ENCODE data around the gene HMGCS2.

Gene HMGCS2

DNA sequence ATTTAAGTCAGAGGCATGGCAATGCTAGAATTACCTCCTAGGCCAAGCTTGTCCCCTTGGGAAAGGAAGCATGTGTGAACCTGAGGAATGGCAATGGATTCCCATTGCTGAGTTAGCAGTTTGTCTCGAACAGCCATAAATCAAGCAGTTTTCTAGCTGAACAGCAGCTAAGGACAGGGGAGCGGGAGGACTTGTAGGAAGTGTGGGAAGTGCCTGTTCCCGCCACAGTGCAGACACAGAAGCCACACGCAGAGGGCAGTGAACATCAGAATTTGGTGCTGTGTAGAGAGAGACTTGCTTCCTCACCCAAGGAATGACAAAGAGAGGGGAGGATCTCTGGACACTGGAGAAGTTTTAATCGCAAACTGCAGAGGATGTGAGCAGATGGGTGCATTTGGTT lies 53.2 kb downstream of the HMGCS2 start:
- Histone ChIP-seq H3K36me3 (ENCODE audit: insufficient read depth, low read length) (peaks cover 5% of the 10 kb centered on the region; the same call in 1 of the 2 replicates), H3K9me2 (ENCODE audit: low read depth, low read length) (no peaks in the 10 kb centered on the region), H2AFZ (ENCODE audit: low read length) (no peak overlapping the region), H3K9me3 (ENCODE audit: low read length) (no peaks in the 10 kb centered on the region), H3K9ac (ENCODE audit: low read length) (no peak overlapping the region), H3K27ac (ENCODE audit: low read depth, low read length, poor library complexity, severe bottlenecking) (no peak overlapping the region), H3F3A (ENCODE audit: insufficient read depth, low read length) (no peaks in the 10 kb centered on the region), H3K27me3 (ENCODE audit: insufficient read depth, low read length) (no peaks in the 10 kb centered on the region), H3K4me1 (ENCODE audit: insufficient read depth, low read length, severe bottlenecking) (peaks cover 23% of the 10 kb centered on the region), H4K20me1 (ENCODE audit: insufficient read depth, low read length) (no peaks in the 10 kb centered on the region), H3K4me3 (ENCODE audit: low read depth, low read length, poor library complexity, severe bottlenecking) (no peak overlapping the region), H3K79me2 (ENCODE audit: insufficient read depth, low read length) (peaks cover 47% of the 10 kb centered on the region), H3K4me2 (ENCODE audit: low read length) (no peak overlapping the region)
- no peak for TF ChIP-seq EZH2 (IDR thresholded peaks at IDR 0.05; ENCODE audit: borderline replicate concordance, low read length)
- TF ChIP-seq, protein P1, sequence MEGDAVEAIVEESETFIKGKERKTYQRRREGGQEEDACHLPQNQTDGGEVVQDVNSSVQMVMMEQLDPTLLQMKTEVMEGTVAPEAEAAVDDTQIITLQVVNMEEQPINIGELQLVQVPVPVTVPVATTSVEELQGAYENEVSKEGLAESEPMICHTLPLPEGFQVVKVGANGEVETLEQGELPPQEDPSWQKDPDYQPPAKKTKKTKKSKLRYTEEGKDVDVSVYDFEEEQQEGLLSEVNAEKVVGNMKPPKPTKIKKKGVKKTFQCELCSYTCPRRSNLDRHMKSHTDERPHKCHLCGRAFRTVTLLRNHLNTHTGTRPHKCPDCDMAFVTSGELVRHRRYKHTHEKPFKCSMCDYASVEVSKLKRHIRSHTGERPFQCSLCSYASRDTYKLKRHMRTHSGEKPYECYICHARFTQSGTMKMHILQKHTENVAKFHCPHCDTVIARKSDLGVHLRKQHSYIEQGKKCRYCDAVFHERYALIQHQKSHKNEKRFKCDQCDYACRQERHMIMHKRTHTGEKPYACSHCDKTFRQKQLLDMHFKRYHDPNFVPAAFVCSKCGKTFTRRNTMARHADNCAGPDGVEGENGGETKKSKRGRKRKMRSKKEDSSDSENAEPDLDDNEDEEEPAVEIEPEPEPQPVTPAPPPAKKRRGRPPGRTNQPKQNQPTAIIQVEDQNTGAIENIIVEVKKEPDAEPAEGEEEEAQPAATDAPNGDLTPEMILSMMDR (IDR thresholded peaks at IDR 0.05; ENCODE audit: low read length) = no peak

DNA sequence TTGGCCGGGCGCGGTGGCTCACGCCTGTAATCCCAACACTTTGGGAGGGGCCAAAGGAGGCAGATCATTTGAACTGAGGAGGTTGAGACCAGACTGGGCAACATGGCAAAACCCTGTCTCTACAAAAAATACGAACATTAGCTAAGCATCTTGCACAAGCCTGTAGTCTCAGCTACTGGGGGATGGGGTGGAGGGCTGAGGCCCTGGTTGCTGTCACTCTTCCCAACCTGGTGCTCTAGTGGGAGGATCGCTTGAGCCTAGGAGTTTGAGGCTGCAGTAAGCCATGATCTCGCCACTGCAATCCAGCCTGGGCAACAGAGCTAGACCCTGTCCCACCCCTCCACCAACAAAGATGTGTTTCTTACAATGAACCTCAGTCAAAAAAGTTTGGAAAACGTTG lies 54.1 kb downstream of the HMGCS2 start:
- Histone ChIP-seq H3K9me2 (ENCODE audit: low read depth, low read length) (no peaks in the 10 kb centered on the region), H3K27ac (ENCODE audit: low read depth, low read length, poor library complexity, severe bottlenecking) (no peak overlapping the region), H3K4me1 (ENCODE audit: insufficient read depth, low read length, severe bottlenecking) (peaks cover 23% of the 10 kb centered on the region), H3K79me2 (ENCODE audit: insufficient read depth, low read length) (peaks cover 47% of the 10 kb centered on the region), H3K9me3 (ENCODE audit: low read length) (no peaks in the 10 kb centered on the region), H2AFZ (ENCODE audit: low read length) (no peak overlapping the region), H3K9ac (ENCODE audit: low read length) (no peak overlapping the region; the same call in 1 of the 2 replicates), H3K4me3 (ENCODE audit: low read depth, low read length, poor library complexity, severe bottlenecking) (no peak overlapping the region), H3F3A (ENCODE audit: insufficient read depth, low read length) (no peaks in the 10 kb centered on the region), H4K20me1 (ENCODE audit: insufficient read depth, low read length) (no peaks in the 10 kb centered on the region), H3K27me3 (ENCODE audit: insufficient read depth, low read length) (no peaks in the 10 kb centered on the region), H3K36me3 (ENCODE audit: insufficient read depth, low read length) (no peaks in the 10 kb centered on the region), H3K4me2 (ENCODE audit: low read length) (peak overlapping the region; percentile 90)
- TF ChIP-seq EZH2 (IDR thresholded peaks at IDR 0.05; ENCODE audit: borderline replicate concordance, low read length) = no peak
- TF ChIP-seq, protein P1 (IDR thresholded peaks at IDR 0.05; ENCODE audit: low read length) = no peak

DNA sequence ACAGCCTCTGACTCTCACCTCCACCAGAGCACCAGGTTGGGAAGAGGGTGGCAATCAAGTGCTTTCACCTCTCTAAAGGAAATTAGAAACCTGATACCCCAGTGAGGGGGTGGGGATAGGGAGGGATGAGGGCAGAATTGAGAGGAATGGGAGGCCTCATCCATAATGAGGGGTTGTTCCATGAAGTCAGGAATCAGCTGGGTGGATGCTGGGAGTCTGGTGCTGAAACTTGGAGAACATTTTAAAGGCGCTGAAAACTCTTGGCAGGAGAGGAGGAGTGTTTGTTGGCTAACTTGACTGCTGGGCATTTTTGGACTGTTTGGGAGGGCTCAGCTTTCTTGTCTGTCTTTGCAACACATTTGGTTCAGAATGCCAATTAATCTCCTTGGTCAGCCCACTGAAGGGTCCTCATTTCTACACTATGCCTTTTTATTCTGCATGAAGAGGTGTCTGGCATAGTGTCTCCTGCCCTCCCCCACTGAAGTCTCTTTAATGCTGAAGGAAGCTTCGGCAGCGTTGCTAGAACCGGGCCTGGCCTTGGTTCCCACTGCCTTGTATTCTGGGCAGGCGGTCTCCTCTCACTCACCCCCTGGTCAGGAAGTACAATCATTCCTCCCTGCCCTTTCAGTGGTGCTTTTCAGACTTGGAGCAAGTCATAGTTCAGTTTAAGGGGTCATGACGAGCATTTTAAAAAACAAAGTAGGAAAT lies 54.8 kb downstream of the HMGCS2 start:
- Histone ChIP-seq H3K9me2 (ENCODE audit: low read depth, low read length) (no peaks in the 10 kb centered on the region), H3K27ac (ENCODE audit: low read depth, low read length, poor library complexity, severe bottlenecking) (peak overlapping the region; percentile 67), H3K4me1 (ENCODE audit: insufficient read depth, low read length, severe bottlenecking) (peaks cover 23% of the 10 kb centered on the region), H3K9me3 (ENCODE audit: low read length) (no peaks in the 10 kb centered on the region), H4K20me1 (ENCODE audit: insufficient read depth, low read length) (no peaks in the 10 kb centered on the region), H3K4me3 (ENCODE audit: low read depth, low read length, poor library complexity, severe bottlenecking) (peak overlapping the region; percentile 98), H2AFZ (ENCODE audit: low read length) (no peak overlapping the region), H3K4me2 (ENCODE audit: low read length) (peak overlapping the region; percentile 90), H3K36me3 (ENCODE audit: insufficient read depth, low read length) (no peaks in the 10 kb centered on the region), H3K79me2 (ENCODE audit: insufficient read depth, low read length) (peaks cover 47% of the 10 kb centered on the region), H3F3A (ENCODE audit: insufficient read depth, low read length) (no peaks in the 10 kb centered on the region), H3K27me3 (ENCODE audit: insufficient read depth, low read length) (no peaks in the 10 kb centered on the region), H3K9ac (ENCODE audit: low read length) (peak overlapping the region; percentile 93)
- no peak for TF ChIP-seq EZH2 (IDR thresholded peaks at IDR 0.05; ENCODE audit: borderline replicate concordance, low read length)
- TF ChIP-seq, protein P1 (IDR thresholded peaks at IDR 0.05; ENCODE audit: low read length) = no peak

Data from OCI-LY1 (cell line).